Effector CD8-positive, alpha-beta T cell (primary cell): ENCODE data around the gene CDCP1.

Experiments used
- DNase-seq: peaks from one replicate; lab custom pipeline; 2025; lab: John Stamatoyannopoulos, UW

Gene CDCP1

DNA sequence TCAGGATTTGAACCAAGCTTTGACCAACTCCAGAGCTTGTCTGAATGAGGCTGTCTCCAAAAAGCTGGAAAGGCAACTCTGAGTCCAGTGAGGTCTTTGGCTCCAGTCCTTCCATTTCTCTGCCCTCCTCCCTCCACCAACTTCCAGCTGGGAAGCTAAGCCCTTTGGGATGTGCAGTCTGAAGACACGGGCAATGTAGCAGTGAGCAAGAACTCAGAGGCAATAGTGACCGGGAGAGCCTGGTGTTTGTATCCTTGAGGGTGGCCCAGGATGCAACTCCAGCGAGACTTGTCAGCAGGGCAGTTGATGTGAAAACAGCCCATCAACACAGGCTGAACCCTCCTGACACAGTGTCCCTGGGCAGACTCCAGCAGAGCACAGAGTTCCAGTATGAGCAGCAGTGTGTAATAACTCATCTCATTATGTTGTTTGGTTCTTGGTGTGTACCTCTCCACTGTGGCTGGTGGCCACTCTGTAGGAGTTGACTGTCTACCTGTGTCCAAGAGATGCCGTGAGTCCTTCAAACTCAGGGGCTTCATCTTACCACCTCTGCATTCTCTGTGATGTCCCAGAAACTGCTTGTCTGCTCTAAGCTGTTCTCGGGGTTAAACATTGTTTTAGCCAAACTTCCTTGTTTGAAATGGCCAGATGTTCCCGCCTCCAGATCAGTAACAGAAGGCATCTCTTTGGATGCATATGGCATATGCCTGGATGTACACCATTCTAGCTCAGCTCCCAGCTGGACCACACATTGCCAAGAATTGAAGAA is 6.6 kb downstream of the CDCP1 start:
- no peak for DNase-seq

DNA sequence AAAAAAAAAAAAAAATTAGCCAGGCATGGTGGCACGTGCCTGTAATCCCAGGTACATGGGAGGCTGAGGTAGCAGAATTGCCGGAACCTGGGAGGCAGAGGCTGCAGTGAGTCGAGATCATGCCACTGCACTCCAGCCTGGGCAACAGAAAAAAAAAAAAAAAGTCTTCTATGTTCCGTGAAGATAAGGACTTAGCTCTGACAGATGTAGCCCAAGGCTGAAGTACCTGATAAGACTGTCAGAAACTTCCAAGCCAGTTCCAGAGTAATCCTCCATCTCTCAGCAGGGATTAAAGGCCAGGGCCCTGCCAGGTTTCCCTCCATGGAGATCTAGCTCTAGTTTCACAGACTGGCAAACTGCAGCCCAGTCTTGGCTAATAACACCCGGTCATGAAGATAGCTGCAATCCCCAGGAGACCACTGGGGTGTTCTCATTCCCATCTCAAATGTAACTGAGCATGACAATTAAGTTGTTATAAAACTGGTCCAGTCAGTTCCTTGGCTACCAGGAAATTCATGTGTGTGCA is 8.5 kb downstream of the CDCP1 start:
- no peak for DNase-seq

DNA sequence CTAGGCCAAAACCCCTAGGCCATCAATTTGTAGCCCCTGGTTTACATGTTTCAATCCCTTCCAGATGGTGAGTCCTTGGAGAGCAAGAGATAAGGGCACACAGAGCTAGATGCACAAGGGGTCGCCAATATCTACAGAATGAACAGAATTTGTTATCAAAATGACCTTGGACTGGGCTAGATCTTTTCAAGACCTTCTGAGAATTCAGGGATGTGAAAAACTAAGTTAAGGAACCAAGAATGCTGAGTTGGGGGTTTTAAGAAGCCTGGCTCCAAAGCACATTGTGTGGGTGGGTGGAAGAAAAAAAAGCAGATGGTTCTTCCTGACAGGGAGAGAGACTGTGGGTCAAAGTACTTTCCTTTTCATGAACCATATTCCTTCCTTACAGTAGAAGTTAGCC is 10.2 kb downstream of the CDCP1 start:
- DNase-seq: no peak

DNA sequence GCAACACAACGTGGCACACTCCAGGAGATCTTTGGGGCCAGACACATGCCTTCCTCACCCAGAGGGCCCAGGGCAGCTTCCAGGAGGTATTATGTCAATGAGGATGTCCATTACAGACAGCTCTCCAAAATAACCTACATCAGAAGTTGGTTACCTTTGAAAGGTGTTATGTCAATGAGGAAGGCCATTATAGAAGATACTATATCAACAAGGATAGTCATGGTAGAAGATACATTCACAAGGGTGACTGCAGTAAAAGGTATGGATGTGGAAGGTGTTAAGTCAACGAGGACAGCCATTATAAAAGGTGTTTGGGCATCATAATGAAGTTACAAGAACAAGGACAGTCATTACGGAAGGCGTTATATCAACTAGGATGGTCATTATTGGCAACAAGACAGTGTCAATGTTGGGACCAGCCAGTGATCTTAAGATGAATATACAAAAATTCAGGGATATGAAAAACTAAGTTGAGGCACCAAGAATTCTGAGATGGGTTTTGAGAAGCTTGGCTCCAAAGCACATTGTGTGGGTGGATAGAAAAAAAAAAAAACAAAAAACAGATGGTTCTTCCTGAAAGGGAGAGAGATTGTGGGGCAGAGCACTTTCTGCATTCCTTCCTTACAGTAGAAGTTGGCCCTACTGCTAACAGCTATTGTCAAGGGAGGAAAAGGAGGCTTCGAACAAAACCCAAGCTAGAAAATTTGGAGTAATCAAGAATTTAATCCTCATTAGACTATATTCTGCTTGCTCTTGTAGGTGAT is 11.2 kb downstream of the CDCP1 start:
- DNase-seq: no peak

DNA sequence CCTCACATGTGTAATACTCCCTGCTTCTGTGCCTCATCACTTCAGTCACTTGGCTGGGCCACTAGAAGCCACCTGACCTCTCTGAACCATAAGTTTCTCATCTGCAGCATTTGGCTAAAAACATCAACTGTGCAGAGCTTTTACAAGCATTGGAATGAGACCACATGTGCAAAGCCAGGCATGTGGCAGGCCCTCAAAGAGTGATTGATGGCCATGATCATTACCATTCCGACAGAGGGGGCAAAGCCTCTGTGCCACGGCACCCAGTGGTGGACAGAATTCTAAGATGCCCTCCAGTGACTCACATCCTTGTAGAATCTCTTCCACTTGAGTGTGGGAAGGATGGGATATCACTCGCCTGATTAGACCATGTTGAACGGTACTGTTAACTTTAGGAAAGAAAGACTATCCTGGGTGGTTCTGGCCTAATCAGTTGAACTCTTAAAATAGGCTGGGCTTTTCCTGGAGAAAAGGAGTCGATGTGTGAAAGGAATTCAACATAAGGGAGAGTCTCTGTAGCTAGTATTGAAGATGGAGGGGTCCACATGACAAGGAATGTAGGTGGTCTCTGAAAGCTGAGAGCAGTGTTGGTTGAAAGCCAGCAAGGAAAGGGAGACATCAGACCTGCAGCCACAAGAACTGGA is 13.5 kb downstream of the CDCP1 start:
- DNase-seq: no peak

DNA sequence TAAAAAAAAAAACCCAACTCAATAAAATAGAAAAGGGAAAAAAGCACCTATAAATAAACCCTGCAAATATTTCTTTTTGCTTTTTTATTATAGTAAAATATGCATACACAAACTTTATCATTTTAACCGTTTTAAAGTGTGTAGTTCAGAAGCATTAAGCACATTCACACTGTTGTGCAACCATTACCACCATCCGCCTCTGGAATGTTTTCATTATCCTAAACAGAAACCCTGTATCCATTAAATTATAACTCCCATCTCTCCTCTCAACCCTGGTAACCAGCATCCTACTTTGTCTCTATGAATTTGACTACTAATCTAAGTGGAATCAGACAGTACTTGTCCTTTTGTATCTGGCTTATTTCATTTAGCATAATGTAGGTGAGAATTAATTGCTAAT is 15.0 kb downstream of the CDCP1 start:
- DNase-seq: no peak

DNA sequence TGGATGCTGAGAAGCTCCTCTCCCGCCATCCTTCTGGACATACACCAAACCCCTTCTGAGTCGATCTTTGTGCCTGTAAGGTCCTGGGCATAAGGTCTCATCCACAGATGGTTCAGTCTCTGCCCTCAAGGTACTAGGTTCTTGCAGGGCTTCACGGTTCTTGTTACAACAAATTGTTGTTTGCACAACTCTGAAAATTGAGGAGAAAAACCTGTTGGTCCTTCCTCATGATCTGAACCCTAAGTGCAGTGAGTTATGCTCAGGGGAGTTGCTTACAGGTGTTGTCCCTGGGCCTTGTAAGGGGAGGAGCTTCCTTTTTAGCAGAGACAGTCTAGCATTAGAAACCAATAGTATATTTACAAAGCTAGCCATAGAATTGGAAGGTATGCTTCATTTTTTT is 15.7 kb downstream of the CDCP1 start:
- DNase-seq: no peak

DNA sequence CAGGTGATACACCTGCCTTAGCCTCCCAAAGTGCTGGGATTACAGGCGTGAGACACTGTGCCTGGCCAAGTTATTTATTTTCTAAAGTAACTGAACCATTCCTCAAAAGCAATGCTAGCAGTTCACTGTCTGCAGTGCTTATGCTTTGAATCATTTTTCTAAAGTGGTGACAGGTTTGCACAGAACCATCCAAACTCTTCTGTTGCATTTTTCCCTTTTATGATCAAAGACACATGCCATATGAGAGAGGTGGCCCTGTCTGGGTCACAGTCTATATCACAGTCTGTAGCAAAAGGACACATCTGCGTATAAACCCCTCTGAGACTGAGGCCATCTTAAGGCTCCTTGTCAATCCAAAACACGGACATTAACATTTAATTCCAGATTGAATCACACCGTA is 17.2 kb downstream of the CDCP1 start:
- no peak for DNase-seq

DNA sequence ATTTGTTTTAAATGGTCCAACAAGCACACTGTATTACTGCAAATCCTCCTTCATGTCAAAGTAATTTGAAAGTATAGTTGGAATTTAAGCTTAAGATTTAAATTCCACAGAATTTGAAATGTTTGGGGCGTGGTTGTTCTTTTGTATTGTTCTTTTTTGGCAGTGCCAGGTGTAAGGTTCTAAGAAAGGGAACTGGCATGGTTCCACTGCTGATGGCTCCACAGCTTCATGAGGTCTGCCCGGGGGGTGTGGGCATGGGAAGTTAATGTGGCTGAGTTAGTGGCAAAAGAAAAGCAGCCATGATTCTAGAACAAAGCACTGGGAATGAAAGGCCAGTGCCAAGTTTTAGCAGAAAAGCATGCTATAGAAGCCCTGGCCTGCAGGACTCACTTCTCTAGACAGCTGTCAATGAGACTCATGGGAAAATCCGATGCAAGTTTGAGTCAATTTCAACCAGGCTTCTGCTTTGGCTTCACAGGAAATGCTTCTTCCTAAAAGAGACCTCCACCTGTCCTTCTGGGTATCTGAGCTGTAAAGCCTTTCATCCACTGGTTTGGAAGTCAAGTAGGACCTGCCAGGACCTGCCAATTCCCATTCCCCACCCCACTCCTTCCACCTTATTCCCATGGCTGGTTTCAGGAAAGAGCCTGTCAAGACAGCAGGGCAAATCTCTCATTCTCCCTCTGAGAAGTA is 18.9 kb downstream of the CDCP1 start:
- no peak for DNase-seq

DNA sequence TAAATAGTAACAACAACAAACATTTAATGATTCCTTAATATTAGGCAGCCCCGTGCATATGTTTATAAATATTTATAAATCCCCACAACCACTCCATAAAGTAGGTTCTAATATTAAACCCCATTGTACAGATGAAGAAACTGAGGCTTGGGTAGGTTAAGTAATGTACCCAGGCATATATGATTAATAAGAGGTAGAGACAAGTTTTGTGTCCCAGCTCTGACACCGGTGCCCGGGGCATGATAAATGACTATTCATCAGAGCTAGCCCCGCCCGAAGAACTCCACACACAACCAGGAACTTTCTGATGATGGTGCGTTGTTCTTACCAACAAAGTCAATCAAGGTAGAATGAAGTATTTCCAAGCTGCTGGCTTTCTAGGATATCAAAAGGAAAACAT is 19.4 kb downstream of the CDCP1 start:
- DNase-seq: no peak

DNA sequence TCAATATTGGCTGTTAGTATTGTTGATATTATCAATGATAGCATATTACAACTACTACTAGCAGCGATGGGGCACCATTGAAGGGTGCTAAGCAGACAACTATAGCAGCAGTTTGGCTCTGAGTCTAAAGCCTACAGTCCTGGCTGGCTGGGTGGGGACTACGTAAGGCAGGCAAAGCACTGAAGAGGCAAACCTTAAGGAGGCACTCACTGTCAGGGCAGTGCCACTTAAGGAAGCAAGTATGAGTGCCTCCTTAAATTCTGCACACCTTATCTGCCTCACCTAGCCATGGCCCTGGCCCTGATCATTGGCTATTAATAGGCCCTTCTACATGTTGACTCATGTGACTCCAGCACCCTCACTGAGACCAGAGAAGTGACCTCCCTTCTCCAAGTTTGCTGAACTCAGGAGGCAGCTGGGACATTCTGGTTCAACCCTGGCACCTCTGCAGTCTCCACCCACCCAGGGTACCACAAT is 20.6 kb downstream of the CDCP1 start:
- DNase-seq: no peak

DNA sequence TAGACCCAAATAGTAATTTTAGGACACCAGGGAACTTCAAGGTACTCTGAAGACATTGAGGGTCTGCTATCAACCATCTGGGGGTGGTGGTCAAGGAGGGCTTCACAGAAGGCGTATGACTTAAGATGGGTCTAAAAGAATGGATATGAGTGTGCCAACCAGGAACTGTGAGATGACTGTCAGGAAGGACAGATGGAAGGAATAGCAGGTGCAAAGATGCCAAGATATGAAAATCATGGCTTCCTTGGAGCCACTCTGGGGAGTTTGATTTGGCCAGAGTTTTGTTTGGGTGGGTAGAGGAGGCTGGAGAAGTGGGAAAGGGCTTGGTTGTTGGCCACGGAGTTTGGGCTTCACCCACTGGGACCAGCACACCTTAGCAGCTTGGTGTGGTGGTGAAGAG is 21.2 kb downstream of the CDCP1 start:
- DNase-seq: no peak

DNA sequence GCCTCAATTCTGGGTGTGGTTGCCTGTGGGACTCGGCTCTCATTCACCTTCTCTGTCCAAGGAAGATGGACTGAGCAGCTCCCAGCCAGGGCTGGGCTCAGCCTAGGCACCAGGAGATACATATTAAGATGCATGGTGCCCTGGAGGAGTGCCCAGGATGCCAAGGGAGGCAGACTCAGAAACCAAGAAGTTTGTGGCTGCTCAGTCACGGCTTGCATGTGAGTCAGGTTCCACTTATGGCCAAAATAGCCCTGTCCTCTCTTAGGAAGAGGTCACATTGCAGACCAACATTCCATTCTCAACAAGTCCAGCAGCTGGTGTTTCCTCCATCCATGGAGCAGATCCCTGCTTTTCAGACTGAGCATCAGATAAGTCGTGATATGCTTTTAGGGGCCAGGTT is 21.8 kb downstream of the CDCP1 start:
- DNase-seq: no peak

DNA sequence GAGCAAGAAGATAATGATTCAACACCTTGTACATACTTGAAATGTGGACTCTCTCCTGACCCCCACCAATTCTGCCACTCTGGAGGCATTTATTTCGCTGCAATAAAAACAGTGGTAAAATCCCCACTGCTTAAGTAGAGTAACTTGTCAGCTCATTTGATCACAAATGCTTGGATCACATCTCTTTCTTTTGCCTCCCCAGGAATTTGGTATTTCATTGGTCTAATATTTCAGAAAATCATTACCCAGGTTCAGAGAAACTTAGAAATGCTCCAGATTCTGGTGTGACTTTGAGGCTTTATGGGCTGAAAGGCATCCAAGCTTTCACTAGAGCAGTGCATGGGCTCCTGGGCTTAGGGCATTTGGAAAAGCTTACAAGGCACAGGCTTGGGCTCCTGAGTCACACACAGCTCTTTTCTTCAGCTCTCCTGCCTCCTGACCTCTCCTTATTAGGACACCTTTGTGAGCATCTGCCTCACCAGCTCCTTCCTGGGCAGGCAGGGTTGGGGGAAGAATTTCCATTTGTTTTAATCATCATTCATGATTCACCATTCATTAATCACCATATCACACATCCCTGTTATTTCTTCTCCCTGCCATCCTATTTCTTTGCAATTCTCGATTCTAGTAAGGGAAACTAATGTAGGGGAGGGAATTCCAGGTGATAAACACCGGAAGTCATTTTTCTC is 22.5 kb downstream of the CDCP1 start:
- DNase-seq: no peak

DNA sequence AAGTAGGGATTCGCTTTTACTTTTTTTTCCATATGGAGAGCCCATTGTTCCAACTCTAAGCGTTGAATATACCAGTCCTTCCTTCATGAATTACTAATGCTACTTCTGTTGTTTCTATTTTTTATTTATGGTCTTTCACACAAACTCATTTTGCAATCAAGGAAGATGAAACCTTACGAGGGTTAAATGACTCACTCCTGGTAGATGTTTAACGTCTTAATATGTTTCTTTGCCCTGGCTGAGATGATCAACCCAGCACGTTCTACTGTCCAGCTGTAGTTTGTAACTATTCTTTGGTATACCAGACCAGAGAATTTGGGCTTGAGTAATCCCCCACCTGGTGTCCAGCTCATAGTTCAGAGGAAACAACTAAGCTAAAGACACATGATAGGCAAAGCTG is 23.1 kb downstream of the CDCP1 start:
- DNase-seq: no peak

DNA sequence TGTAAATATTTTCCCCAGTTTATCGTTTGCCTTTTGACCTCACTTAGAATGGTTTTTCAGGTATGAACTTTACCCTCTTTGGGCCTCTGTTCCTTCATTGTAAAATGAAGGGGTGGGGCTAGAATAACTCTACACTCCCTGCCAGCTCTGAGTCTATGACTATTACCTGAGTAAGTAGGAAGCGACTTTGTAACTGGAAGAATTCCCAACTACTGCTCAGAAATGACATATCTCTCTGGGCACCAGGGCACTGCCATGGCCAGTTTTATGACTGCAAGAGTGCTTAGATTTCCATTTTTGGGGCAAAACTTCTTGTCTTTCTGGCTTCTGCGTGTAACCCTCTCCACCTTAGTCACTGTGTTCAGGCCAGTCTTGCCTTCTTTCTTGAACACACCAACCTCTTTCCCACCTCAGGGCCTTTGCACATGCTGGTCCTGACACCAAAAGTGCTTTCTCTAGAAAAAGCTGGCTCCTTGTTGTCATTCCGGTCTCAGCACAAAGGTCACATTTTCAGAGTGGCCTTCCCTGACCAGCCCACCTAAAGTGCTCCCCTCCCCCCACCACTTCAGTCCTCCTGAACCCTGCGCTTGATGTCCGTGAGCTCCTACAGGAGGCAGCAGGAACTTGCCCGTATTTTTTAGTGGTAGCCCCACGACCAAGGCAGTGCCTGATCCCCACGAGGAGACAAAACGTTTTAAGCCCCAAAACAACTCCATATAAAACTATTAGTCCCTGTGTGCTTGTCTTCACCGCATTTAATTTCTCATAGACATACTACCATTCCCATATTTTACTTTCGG is 25.6 kb downstream of the CDCP1 start:
- DNase-seq: no peak

DNA sequence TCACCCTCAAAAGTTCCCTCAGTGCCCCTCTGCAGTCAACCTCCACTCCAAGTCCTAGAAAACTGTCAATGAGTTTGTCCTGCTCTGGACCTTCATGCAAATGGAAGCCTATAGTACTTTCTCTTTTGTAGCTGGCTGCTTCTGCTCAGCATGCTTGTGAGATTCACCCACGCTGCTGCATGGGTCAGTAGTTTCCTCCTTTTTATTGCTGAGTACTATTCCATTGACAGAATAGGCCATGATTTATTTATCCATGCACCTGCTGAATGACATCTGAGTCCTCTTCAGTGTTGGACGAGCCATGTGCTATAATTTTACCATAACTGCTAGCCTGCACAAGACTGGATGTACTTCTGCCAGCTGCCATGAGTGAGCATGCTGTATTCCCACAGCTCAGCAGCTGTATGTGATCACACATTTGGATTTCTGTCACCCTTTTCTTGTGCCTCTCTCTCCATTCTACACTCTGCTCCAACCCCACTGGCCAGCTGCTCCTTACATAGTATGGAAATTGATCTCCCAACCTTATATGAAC is 26.3 kb downstream of the CDCP1 start:
- DNase-seq: no peak

DNA sequence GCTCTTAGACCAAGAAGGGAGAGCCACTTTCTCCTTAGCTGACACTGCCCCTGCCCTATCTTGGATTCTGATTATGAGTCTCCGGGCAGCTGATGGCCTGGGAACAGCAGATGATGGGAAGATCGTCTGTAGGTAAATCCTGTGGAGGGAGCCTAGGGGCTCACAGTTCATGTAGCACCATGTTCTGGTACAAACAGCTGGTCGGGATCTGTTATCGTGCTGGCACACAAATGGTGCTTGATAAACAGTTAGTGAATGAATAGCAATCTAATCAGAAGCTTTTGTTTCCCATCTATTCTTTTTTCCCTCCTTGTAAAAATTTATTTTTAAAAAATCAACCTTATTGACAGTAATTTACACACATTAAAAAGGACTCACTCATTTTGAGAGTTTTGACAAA is 26.8 kb downstream of the CDCP1 start:
- DNase-seq: no peak

DNA sequence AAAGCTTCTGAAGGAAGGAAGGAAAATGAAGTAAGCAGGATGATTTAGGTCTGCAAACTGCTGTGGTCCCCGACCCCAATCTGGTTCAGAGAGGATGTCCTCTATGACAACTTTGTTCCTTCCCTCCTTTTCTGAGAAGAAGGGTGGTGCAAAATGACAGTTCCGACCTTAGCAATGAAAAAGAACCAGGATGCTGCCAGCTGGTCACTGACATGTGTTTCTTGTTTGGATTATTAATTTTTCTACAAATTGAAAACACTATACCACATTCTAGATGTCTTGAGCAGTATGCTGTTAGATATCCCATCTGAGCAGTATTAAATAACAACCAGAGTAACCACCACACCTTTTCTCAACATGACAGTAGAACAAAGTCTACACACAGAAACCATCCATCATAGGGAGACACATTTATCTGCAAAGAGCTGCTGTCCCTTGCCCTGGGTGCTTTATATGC is 27.5 kb downstream of the CDCP1 start:
- no peak for DNase-seq

DNA sequence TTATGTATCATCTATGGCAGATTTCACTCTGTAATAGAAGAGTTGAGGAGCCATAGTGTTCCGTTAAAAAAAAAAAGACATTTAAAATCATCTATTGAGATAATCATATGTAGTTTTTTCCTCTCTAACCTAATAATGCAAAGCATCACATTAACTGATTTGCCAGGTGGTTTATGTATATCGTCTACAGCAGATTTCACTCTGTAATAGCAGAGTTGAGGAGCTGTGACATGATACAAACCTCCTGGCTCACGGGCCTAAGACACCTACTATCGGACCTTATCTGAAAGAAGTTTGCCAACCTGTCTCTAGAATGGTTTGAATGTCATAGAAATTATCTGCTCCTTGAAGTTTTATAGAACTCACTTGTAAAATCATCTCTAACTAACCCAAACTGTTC is 29.8 kb downstream of the CDCP1 start:
- no peak for DNase-seq
